Activated T-cell treated with anti-CD3 and anti-CD28 coated beads, Interleukin-2, amount 50 U/mL, for 72 hours (primary cell): Measurements from ENCODE around the gene TXNIP. TPM values are rescaled to one million over a fixed set of nuclear protein-coding genes. Genes with fewer than 3 reads are reported as not detected.

Experiments used
- ATAC-seq, 2 donors: fragments of 150-1000 bp; cut with Tn5 transposase; replicated peaks in 1 of 2; 2 replicates each; pipeline ENCODE4 v1.10.0; 2021; ENCODE audit warnings: moderate library complexity in 2 of 2, mild to moderate bottlenecking in 1 of 2
- DNase-seq, 2 donors: peaks; one replicate each; pipeline ENCODE4 v3.0.0; 2021 to 2022; ENCODE audit warnings: mixed read lengths in 1 of 2
- H3K27ac Mint-ChIP-seq: one replicate; pipeline ENCODE4 v1.8.0; 2022; ENCODE audit warnings: mild to moderate bottlenecking, moderate library complexity, mixed read lengths
- H3K27me3 Mint-ChIP-seq: one replicate; pipeline ENCODE4 v1.8.0; 2022; ENCODE audit warnings: low read depth, mixed read lengths
- H3K36me3 Mint-ChIP-seq, 2 donors: one replicate each; pipeline ENCODE4 v1.8.0; 2022; ENCODE audit warnings: mixed read lengths in 2 of 2, mild to moderate bottlenecking in 1 of 2; ENCODE audit not compliant: insufficient read depth in 2 of 2
- H3K4me1 Mint-ChIP-seq: one replicate; pipeline ENCODE4 v1.8.0; 2022; ENCODE audit warnings: low read depth, mixed read lengths
- H3K4me3 Mint-ChIP-seq, 2 donors: one replicate each; pipeline ENCODE4 v1.8.0; 2022; ENCODE audit warnings: mild to moderate bottlenecking in 2 of 2, mixed read lengths in 2 of 2, moderate library complexity in 2 of 2
- H3K9me3 Mint-ChIP-seq, 2 donors: one replicate each; pipeline ENCODE4 v1.8.0; 2022; ENCODE audit warnings: mixed read lengths in 2 of 2
- total RNA-seq, 2 donors: library from RNA; stranded (reverse); gene quantifications; one replicate each; pipeline ENCODE4 v1.2.3, GENCODE V29; 2022

The TXNIP gene
- total RNA-seq, 2 donors from 2014 or later = 141 to 212 TPM

DNA sequence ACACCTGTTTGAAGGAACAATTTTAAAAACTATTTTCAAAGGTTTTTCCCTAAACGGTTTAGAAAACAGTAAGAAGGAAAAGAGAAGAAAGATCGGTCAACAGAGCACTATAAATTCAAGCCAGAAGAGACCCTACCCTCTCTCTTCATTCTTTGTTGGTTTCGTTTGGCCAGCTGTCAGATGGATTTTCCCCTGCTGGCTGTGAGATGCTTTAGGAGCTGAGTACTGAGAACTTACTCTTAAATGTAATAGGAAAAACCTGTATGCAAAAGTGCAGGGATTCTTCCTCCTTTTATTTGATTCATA, 1.3 kb upstream of the TXNIP start:
- H3K4me3 Mint-ChIP-seq = peak overlapping the region; percentile 100
- H3K27ac Mint-ChIP-seq = peak overlapping the region; percentile 99
- no peak for DNase-seq

DNA sequence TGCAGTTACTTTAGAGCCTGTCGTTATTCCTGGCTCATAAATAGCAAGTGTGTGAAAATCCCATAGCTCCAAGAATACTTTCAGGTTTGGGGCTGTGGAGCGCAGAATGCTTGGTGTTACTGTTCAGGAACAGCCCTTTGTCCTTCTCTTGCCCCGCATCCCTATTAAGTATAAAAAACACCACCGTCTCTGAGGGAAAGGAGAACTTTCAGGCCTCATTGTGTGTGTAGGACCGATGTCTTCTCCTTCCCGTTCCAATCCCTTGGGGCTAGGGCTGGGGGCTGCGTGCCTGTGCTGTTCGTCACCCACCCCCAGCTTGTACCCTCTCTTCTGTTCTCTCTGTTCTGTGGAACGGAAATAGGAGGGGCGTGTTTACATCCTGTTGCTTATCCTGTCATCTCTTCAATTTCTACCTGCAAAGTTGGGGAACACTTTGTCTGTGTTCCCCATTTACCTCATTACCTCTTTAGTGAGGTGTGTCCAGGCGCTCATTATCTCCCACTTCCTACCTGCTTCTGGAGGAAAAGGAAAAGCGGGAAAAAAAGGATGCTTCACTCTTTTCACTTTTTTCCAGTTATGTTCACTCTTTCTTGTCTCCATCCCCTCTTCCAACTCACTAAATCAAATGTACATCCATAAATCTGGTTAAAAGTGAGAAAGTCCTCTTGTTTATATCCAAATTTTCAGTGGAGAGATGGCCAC, 788 bp upstream of the TXNIP start:
- Mint-ChIP-seq H3K27me3 (no peaks in the 10 kb centered on the region), H3K36me3 (peaks cover 28 to 35% of the 10 kb centered on the region in 2 donors), H3K4me3 (peak overlapping the region; percentile 100), H3K9me3 (no peaks in the 10 kb centered on the region), H3K27ac (peak overlapping the region; percentile 99), H3K4me1 (peaks cover 82% of the 10 kb centered on the region)
- DNase-seq (peak; percentile 60 to 62), ATAC-seq (peak; percentile 64 to 70)

More for the DNA sequence above, 1.3 kb upstream of the TXNIP start:
- H3K4me1 Mint-ChIP-seq = peaks cover 78% of the 10 kb centered on the region
- no peak for ATAC-seq
- H3K27me3 Mint-ChIP-seq = no peaks in the 10 kb centered on the region
- H3K36me3 Mint-ChIP-seq = peaks cover 28 to 31% of the 10 kb centered on the region in 2 donors
- no peaks in the 10 kb centered on the region for H3K9me3 Mint-ChIP-seq

GRCh38 chr1:145995964-145996432, 381 bp downstream of the TXNIP start:
- peak overlapping the region; percentile 100 for H3K4me3 Mint-ChIP-seq
- ATAC-seq = no peak
- H3K9me3 Mint-ChIP-seq = no peaks in the 10 kb centered on the region
- H3K36me3 Mint-ChIP-seq = peaks cover 28 to 37% of the 10 kb centered on the region in 2 donors
- H3K27me3 Mint-ChIP-seq = no peaks in the 10 kb centered on the region
- peaks cover 80% of the 10 kb centered on the region for H3K4me1 Mint-ChIP-seq
- H3K27ac Mint-ChIP-seq = peak overlapping the region; percentile 99
- no peak for DNase-seq

DNA sequence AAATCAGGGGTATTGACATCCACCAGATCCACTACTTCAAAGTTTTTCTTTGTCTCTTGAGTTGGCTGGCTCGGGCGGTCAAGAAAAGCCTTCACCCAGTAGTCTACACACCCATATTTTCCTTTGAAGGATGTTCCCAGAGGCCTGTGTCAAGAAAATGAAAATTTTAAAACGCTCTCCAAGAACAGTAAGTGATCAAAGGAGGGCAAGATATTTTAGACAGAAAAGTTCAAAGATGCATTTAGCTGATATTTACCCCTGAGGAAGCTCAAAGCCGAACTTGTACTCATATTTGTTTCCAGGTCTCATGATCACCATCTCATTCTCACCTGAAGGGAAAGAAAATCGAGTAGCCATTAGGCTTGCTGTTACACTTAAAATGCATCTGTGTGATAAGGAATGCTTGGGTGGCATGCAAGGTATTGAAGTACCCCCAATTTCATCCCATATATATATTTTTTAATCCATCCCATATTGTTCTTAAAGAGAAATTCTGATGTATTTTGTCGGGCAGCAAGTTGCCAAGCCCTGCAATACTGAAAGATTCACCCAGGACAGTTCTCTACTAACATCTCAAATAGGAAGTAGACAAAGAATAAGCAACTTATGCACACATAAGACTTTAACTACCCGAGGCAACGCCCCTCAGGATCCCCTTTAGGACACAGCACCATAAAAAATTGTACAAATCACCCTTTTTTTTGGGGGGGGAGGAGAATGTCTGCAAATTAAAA, 1.1 kb downstream of the TXNIP start:
- Mint-ChIP-seq H3K4me1 (peaks cover 84% of the 10 kb centered on the region), H3K27ac (peak overlapping the region; percentile 99), H3K27me3 (no peaks in the 10 kb centered on the region), H3K9me3 (no peaks in the 10 kb centered on the region), H3K4me3 (peak overlapping the region; percentile 100), H3K36me3 (peaks cover 28 to 37% of the 10 kb centered on the region in 2 donors)
- ATAC-seq (no peak), DNase-seq (no peak)

DNA sequence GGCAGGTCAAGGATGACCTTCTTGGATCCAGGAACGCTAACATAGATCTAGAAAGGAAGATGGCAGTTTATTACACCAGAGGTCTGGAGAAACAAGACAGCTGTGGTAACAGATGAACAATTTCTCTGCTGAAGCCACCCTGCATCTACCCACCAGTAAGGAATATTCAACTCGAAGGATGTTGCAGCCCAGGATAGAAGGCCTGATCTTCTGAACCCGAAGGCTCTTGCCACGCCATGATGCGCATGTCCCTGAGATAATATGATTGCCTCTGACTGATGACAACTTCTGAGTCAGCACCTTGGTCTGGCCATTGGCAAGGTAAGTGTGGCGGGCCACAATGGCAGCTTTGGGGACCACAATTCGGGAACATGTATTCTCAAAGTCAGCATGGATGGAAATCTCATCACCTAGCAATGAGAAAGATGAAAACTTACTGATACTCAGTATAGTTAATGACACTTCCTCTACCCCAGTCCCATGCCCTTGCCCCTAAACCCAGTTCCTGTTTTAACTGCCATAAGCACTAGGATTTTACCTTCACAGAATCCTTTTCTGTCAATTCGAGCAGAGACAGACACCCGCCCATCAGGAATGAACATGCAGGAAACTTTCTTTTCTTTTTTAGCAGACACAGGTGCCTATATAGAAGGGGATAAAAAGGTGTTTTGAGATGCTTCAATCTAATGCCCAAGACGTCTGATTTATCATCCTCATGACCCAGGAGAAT, 1.8 kb downstream of the TXNIP start:
- no peaks in the 10 kb centered on the region for H3K9me3 Mint-ChIP-seq
- no peaks in the 10 kb centered on the region for H3K27me3 Mint-ChIP-seq
- peaks cover 28 to 37% of the 10 kb centered on the region in 2 donors for H3K36me3 Mint-ChIP-seq
- H3K27ac Mint-ChIP-seq = peak overlapping the region; percentile 99
- peak; percentile 28 to 34 for ATAC-seq
- peaks cover 81% of the 10 kb centered on the region for H3K4me1 Mint-ChIP-seq
- peak overlapping the region; percentile 100 for H3K4me3 Mint-ChIP-seq
- peak; percentile 49 to 57 for DNase-seq

DNA sequence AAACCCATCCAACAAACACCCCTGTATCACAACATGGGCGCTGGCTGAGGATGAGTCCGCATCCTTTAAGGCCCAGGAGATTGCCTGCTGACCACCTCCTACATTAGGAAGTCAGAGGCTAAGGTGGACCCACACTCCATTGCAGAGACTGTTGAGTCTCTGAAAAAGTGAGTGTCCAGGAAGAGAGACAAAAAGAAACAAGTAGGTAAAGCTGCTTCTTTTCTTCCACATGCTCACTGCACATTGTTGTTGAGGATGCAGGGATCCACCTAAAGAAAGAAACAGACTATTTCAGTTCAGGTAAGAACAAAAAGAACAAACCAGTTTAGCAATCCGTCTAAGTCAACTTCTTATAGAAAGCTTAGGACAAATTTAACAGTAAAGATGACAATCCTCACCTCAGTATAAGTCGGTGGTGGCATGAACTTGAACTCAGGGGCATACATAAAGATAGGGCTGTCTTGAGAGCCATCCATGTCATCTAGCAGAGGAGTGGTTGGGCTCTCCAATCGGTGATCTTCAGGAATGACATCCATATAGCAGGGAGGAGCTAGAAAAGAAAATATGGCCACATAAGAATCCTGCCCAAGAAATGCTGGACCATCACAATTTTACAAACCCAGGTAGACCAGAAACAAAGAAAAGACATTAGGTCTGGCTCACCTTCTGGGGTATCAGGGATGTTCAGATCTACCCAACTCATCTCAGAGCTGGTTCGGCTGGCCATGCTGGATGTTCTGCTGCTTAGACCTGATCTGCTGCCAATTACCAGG, 2.6 kb downstream of the TXNIP start:
- Mint-ChIP-seq H3K27ac (peak overlapping the region; percentile 99), H3K9me3 (no peaks in the 10 kb centered on the region), H3K4me1 (peaks cover 75% of the 10 kb centered on the region), H3K36me3 (peaks cover 28 to 37% of the 10 kb centered on the region in 2 donors), H3K4me3 (peak overlapping the region; percentile 100), H3K27me3 (no peaks in the 10 kb centered on the region)
- DNase-seq (no peak), ATAC-seq (no peak)

- no peaks in the 10 kb centered on the region for H3K27me3 Mint-ChIP-seq
- H3K4me1 Mint-ChIP-seq = peaks cover 75% of the 10 kb centered on the region
- ATAC-seq = no peak
- DNase-seq = no peak
- peak overlapping the region; percentile 99 for H3K27ac Mint-ChIP-seq
- H3K4me3 Mint-ChIP-seq = peak overlapping the region; percentile 100
- H3K36me3 Mint-ChIP-seq = peaks cover 28 to 37% of the 10 kb centered on the region in 2 donors
- no peaks in the 10 kb centered on the region for H3K9me3 Mint-ChIP-seq
Measured at GRCh38 chr1:145992958-145993617, 3.3 kb downstream of the TXNIP start.

DNA sequence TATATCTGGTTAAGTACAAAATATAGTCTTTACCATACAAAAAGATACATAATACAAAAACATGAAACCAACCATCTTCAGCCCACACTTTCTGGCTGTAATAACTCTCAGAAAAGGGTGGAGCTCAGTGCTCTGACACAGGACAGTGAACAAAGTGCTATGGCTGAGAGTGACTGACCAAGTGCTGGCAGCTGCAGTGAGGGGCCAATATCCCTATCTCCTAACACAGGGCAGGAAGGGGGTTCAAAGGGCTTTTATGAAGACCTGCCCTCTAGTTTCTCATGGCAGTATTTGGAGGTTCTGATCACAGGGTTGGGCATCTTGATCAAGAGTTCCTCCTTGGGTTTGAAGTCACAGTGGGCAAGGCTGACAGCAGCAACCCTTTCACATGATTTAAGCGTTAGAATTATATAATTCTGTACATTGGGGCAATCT, 3.9 kb downstream of the TXNIP start:
- DNase-seq (no peak), ATAC-seq (no peak)
- H3K9me3 Mint-ChIP-seq = no peaks in the 10 kb centered on the region
- peaks cover 75% of the 10 kb centered on the region for H3K4me1 Mint-ChIP-seq
- H3K27ac Mint-ChIP-seq = peak overlapping the region; percentile 99
- peaks cover 28 to 37% of the 10 kb centered on the region in 2 donors for H3K36me3 Mint-ChIP-seq
- no peaks in the 10 kb centered on the region for H3K27me3 Mint-ChIP-seq
- H3K4me3 Mint-ChIP-seq = peak overlapping the region; percentile 100

GRCh38 chr1:145991735-145992412, 4.5 kb downstream of the TXNIP start:
- H3K4me1 Mint-ChIP-seq = peaks cover 73% of the 10 kb centered on the region
- peaks cover 28 to 37% of the 10 kb centered on the region in 2 donors for H3K36me3 Mint-ChIP-seq
- no peaks in the 10 kb centered on the region for H3K9me3 Mint-ChIP-seq
- peak overlapping the region in 1 of 2 donors; percentile 50 for H3K4me3 Mint-ChIP-seq
- H3K27ac Mint-ChIP-seq = peak overlapping the region; percentile 99
- no peak for DNase-seq
- no peaks in the 10 kb centered on the region for H3K27me3 Mint-ChIP-seq
- no peak for ATAC-seq

GRCh38 chr1:145990249-145990855, 6.0 kb downstream of the TXNIP start:
- Mint-ChIP-seq H3K27me3 (no peaks in the 10 kb centered on the region), H3K27ac (peak overlapping the region; percentile 10), H3K36me3 (peaks cover 19 to 32% of the 10 kb centered on the region in 2 donors), H3K4me1 (peaks cover 67% of the 10 kb centered on the region), H3K9me3 (no peaks in the 10 kb centered on the region), H3K4me3 (no peak overlapping the region)
- ATAC-seq (no peak), DNase-seq (no peak)

DNA sequence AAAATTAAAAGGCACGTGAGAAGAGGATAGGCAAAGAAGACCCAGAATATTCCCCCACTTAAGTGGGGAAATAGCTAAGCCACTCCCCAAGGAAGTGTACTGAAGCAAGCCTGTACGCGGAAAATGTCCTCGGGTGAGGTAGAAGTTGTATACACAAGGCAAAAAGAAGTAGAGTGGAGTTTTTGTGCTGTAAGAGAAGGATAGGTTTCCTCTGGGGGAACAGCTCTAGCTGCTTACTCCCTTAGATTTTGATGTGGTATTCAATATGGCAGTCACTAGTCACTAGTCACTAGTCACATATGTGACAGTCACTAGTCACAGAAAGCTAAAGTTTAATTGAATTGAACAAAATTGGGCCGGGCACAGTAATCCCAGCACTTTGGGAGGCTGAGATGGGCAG, 7.6 kb downstream of the TXNIP start:
- peak; percentile 23 to 30 for ATAC-seq
- no peaks in the 10 kb centered on the region for H3K9me3 Mint-ChIP-seq
- no peak for DNase-seq
- H3K4me1 Mint-ChIP-seq = peaks cover 55% of the 10 kb centered on the region
- H3K27ac Mint-ChIP-seq = peak overlapping the region; percentile 43
- peaks cover 4 to 17% of the 10 kb centered on the region in 2 donors for H3K36me3 Mint-ChIP-seq
- no peaks in the 10 kb centered on the region for H3K27me3 Mint-ChIP-seq
- peak overlapping the region; percentile 13 to 19 for H3K4me3 Mint-ChIP-seq
